Measurements from ENCODE around the gene RERGL. TPM values are rescaled to one million over a fixed set of nuclear protein-coding genes. Genes with fewer than 3 reads are reported as not detected.

RERGL gene
- total RNA-seq, 1 donor from 2014 or later, result not detected

GRCh38 chr12:18123707-18124106 is 33.7 kb upstream of the RERGL start:
- ATAC-seq (ENCODE audit: low read depth) (no peak), DNase-seq (no peak)
- POLR2A ChIA-PET, result no interaction called here
- H3K4me3 Mint-ChIP-seq, result no peak overlapping the region
- no peak overlapping the region for H3K27ac Mint-ChIP-seq
- H3K36me3 Mint-ChIP-seq (ENCODE audit: low read depth), result peaks cover 2% of the 10 kb centered on the region
- no peaks in the 10 kb centered on the region for H3K27me3 Mint-ChIP-seq
- intact Hi-C loops (cut with micrococcal nuclease), result no loop called here
- TF ChIP-seq CTCF (IDR thresholded peaks at IDR 0.05), result no peak
- peaks cover 11% of the 10 kb centered on the region for H3K9me3 Mint-ChIP-seq
- CTCF ChIA-PET, result no interaction called here
- H3K4me1 Mint-ChIP-seq, result no peaks in the 10 kb centered on the region

GRCh38 chr12:18120899-18121298 is 30.9 kb upstream of the RERGL start:
- TF ChIP-seq CTCF (IDR thresholded peaks at IDR 0.05), result no peak
- no peaks in the 10 kb centered on the region for H3K36me3 Mint-ChIP-seq (ENCODE audit: low read depth)
- intact Hi-C loops (cut with micrococcal nuclease), result no loop called here
- no peak overlapping the region for H3K4me3 Mint-ChIP-seq
- DNase-seq (no peak), ATAC-seq (ENCODE audit: low read depth) (no peak)
- H3K27me3 Mint-ChIP-seq, result no peaks in the 10 kb centered on the region
- H3K27ac Mint-ChIP-seq, result no peak overlapping the region
- POLR2A ChIA-PET, result no interaction called here
- H3K9me3 Mint-ChIP-seq, result peaks cover 2% of the 10 kb centered on the region
- H3K4me1 Mint-ChIP-seq, result no peaks in the 10 kb centered on the region
- CTCF ChIA-PET, result no interaction called here

- no peak for TF ChIP-seq CTCF (IDR thresholded peaks at IDR 0.05)
- no peaks in the 10 kb centered on the region for H3K27me3 Mint-ChIP-seq
- H3K4me3 Mint-ChIP-seq, result no peak overlapping the region
- no peak for ATAC-seq (ENCODE audit: low read depth)
- POLR2A ChIA-PET, result no interaction called here
- CTCF ChIA-PET, result no interaction called here
- no peaks in the 10 kb centered on the region for H3K36me3 Mint-ChIP-seq (ENCODE audit: low read depth)
- no peak overlapping the region for H3K27ac Mint-ChIP-seq
- H3K4me1 Mint-ChIP-seq, result no peaks in the 10 kb centered on the region
- intact Hi-C loops (cut with micrococcal nuclease), result no loop called here
- no peaks in the 10 kb centered on the region for H3K9me3 Mint-ChIP-seq
- no peak for DNase-seq
Measured at GRCh38 chr12:18108611-18109010, 18.6 kb upstream of the RERGL start.

GRCh38 chr12:18103624-18104023 is 13.6 kb upstream of the RERGL start:
- TF ChIP-seq CTCF (IDR thresholded peaks at IDR 0.05), result no peak
- Mint-ChIP-seq H3K36me3 (ENCODE audit: low read depth) (no peaks in the 10 kb centered on the region), H3K4me3 (no peak overlapping the region), H3K9me3 (no peaks in the 10 kb centered on the region), H3K27ac (no peak overlapping the region), H3K4me1 (peaks cover 3% of the 10 kb centered on the region), H3K27me3 (no peaks in the 10 kb centered on the region)
- ATAC-seq (ENCODE audit: low read depth) (no peak), DNase-seq (no peak)
- CTCF ChIA-PET, result no interaction called here
- intact Hi-C loops (cut with micrococcal nuclease), result no loop called here
- POLR2A ChIA-PET, result no interaction called here

- intact Hi-C loops (cut with micrococcal nuclease), result no loop called here
Measured at GRCh38 chr12:18101043-18101442, 11.1 kb upstream of the RERGL start.

More at GRCh38 chr12:18101043-18101442, 11.1 kb upstream of the RERGL start:
- Mint-ChIP-seq H3K27me3 (no peaks in the 10 kb centered on the region), H3K4me3 (no peak overlapping the region), H3K9me3 (no peaks in the 10 kb centered on the region), H3K36me3 (ENCODE audit: low read depth) (no peaks in the 10 kb centered on the region), H3K27ac (no peak overlapping the region), H3K4me1 (peaks cover 3% of the 10 kb centered on the region)
- CTCF ChIA-PET, result no interaction called here
- TF ChIP-seq CTCF (IDR thresholded peaks at IDR 0.05), result no peak
- POLR2A ChIA-PET, result no interaction called here
- no peak for DNase-seq
- no peak for ATAC-seq (ENCODE audit: low read depth)

Measured in activated B cell treated with CpG ODN at 0.5 μM for 24 hours (primary cell).